Stimulated activated CD8-positive, alpha-beta memory T cell treated with anti-CD3 and anti-CD28 coated beads, Interleukin-7, amount 100 ng/mL, for 48 hours (primary cell): ENCODE results near the gene CDC42EP5.
"Not testable (repeated sequence)": the region's sequence is repeated elsewhere in the genome, so short reads cannot be mapped to it uniquely, and the experiment has no call there.

Source experiments
- DNase-seq, 2 donors: peaks; one replicate each; pipeline ENCODE4 v3.0.0-alpha.2; 2020; ENCODE audit warnings: low read depth in 1 of 2; ENCODE audit errors: extremely low read depth in 1 of 2

CDC42EP5 gene

DNA sequence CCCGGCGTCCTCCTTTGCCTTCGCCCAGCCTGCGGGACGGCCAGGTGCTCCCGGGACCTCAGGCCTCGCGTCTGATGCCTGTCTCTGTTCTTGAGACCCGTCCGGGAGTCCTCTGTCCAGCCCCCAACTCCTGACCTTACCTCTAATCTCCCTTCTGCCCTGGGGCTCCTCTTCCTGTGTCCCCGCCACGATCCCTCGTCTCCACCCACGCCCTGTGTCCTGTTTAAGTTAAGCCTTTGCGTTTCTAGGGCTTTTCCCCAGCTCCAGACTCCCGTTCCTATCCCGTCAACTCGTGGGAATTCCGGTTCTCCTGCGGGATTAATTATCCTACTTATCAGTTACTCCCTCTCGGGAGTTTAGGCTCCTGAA lies 23.4 kb downstream of the CDC42EP5 start:
- DNase-seq = no peak

DNA sequence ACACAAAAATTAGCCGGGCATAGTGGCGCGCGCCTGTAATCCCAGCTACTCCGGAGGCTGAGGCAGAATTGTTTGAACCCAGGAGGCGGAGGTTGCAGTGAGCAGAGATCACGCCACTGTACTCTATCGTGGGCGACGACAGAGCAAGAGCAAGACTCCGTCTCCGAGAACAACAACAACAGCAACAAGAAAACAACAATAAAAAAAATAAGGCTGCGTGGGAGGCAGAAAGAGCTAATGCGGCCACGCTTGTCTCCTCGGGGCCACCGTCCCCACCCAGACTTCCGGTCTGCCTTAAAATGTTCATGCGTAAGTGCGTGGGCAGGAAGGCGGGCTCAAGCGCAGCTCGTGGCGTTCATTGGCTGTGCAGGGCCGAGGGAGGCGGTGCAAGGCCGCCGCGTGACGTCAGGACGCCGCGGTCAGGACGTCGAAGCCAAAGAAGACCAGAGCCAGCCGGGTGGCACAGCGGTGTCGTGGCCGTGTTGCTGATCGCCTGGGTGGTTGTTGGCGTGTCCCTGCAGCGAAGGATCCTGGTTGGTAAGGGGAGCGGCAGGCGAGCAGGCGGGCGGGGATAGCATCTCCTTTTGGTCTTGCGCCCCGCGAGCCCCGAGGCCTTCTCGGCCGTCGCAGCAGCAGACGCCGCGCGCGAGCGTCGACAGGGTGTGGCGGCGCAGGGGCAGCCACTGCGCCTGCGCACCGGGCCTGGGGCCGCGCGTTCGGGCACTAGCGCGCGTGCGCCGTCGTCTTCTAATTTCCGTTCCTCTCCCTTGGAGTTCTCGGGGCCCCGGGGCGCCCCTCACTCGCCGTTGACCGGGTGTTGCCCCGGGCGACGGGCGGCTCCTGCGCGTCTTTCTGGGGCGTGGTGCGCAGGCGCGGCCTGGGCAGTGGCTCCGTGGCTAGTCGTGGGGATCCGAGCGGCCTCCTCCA lies 24.1 kb downstream of the CDC42EP5 start, which contains the start of gene LENG8:
LENG8 (plus strand) TSS at position 426 of the 927 bp plus-strand sequence. CDS start 2,146 bp downstream, outside the sequence.
- DNase-seq = peak; percentile 95

DNA sequence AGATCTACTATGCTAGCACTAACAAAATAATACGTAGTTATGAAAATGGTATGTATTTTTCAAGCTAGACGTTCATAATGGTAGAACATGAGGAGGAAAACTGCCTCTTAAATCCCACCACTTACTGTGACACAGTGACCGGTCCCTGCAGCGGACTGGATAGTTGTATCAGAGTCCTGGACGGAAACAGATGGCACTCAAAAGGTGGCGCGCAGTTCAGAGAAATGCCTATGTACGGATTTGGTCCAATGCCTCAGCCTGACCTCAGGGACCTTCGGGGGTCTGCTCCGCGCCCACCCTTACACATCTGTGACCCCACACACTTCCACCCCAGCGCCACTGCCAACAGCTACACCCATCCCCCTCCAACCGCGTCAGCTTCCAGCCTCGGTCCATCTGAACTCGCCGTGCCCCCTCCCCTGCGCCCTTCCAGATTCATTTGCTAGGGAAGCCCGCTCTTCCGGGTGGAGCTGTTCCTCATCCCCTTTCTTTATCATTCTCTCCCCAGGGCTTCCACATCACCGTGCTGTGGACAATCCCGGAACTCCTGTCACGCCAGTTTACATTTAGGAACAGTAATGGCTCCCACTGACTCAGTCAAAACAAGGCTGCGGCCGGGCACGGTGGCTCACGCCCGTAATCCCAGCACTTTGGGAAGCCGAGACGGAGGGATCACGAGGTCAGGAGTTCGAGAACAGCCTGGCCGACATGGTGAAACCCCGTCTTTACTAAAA lies 24.9 kb downstream of the CDC42EP5 start:
- no peak for DNase-seq

DNA sequence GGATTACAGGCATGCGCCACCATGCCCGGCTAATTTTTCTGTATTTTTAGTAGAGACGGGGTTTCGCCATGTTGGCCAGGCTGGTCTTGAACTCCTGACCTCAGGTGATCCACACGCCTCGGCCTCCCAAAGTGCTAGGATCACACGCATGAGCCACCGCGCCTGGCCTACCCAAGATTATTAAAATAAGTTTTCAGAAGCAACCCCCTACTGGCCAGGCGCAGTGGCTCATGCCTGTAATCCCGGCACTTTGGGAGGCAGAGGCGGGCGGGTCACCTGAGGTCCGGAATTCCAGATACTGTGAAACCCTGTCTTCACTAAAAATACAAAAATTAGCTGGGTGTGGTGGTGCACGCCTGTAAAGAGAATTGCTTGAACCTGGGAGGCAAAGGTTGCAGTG lies 26.7 kb downstream of the CDC42EP5 start:
- not testable (repeated sequence) for DNase-seq

DNA sequence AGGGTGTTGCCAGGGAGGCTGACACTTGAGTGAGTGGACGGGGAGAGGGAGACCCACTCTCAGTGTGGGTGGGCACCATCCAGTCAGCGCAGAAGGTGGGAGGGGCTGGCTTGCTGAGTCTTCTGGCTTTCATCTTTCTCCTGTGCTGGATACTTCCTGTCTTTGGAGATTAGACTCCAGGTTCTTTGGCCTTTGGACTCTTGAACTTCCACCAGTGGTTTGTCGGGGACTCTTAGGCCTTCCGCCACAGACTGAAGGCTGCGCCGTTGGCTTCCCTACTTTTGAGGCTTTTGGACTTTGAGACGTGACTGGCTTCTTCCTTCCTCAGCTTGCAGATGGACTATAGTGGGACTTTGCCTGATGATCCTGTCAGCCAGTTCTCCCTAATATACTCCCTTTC lies 28.4 kb downstream of the CDC42EP5 start:
- no peak for DNase-seq

DNA sequence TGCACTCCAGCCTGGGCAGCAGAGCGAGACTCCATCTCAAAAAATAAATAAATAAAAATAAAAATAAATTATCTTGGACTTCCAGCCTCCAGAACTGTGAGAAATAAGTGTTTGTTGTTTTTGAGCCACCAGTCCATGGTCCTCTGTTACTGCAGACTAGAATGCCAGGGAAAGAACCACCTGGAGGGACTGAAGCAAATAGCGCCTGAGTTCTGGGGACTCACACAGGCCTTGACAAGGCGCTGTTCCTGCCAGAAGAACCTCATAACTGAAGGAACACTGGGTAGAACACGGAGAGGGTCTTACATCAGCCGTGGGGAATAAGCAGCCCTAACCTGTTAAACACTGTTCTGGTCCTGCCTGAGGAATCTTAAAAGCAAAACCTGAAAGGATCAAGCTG lies 32.5 kb downstream of the CDC42EP5 start:
- no peak for DNase-seq

DNA sequence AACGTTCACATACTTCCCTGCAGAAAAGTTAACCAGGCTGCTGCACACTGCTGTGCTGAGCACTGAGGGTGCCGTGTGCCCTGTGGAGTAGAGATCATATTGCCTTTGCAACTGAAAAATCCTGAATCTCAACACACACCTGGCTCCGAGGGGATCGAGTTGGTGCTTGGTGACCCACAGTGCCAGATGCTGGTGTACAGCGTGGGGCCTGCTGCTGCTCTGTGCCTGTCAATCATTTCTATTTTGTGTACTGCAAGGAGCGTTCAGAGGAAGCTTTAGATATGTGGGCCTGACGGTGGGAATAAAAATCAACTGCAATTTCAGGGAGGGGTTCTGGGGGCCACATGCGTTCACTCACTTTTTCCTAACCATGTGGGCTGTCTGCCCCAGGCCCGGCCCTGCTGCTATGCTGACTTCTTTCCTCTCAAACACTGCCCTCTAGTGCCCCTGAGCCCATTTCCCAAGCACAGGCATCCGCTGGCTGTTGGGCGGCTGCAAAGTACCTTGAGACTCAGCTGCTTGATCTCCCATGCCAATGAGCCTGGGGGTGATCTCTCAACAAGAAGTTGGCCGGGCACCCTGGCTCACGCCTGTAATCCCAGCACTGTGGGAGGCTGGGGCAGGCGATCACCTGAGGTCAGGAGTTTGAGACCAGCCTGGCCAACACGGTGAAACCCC lies 33.8 kb downstream of the CDC42EP5 start:
- DNase-seq = no peak

DNA sequence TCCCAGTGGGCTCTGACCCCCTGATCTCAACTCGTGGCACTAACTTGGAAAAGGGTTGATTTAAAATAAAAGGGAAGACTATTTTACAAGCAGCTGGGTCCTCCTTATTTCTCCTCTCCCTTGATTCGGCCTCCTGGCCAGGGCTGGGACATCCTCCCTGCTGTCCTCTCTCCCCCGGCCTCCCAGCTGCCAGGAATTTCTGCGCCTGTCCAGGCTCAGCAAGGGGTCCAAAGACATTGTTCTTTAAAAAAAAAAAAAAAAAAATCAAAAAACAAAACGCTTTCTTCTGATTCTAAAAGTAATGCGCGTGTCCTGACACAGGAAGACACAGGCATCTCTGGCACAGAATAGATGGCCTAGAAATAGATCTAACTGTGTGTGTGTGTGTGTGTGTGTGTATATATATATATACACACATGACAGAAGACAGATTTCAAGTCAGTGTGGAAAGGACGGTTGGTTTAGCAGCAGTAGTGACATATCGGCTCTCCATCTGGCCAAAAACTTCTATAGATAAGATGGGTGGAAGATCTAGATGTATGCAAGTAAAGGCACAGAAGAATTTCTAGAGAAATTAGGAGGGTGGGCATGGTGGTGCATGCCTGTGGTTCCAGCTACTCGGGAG lies 36.4 kb downstream of the CDC42EP5 start:
- DNase-seq = no peak

DNA sequence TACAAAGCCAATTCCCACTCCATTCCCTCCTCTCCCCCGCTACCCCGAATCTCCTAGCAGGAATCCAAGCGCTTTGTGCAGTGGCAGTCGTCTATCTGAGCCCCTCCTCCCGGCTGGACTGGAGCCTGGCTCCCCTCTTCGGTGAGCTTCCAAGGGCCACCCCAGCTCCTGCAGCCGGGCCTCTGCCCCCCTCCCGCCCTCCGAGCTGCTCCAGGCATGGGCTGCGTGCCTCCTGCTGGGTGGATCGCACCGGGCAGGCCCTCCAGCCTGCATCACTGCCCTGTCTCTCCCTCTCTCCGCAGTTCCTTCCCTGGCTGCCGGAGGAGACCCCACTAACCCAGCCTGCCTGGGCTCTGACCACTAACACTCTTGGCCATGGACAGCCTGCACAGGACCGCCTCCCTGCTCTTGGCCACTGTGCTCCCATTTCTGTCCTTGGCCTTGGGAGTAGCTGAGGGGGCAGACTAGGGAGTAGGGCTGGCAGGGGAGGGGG lies 37.0 kb downstream of the CDC42EP5 start:
- DNase-seq = no peak

DNA sequence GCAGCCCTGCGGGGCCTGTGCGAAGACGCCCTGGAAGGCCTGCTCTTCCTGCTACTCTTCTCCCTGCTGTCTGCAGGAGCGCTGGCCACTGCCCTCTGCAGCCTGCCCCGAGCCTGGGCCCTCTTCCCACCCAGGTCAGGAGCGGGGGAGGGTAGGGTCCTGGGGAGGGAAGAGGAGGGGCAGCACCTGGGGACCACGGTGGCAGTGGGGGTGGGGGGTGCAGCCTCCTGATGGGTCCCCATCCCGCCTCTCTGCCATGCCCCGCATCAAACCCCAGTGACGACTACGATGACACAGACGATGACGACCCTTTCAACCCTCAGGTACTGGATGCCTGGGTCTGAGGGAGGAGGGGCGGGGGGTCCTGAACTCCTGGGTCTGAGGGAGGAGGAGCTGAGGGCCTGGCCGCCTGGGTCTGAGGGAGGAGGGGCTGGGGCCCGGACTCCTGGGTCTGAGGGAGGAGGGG lies 37.5 kb downstream of the CDC42EP5 start:
- DNase-seq = no peak

DNA sequence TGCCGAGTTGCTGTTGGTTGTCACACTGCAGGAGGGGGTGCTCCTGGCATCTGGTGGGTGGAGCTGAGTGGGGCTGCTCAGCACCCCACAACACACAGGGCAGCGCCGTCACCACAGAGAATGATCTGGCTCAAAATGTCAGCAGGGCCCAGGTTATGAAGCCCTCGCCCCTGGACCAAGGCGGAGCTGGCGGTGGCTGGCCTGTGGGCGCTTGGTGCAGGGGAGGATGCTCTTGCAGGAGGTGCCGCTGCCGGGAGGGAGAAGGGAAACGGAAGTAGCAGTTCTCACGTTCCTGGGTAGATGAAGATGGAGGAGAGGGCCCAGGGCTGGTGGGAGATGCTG lies 38.3 kb downstream of the CDC42EP5 start:
- no peak for DNase-seq

DNA sequence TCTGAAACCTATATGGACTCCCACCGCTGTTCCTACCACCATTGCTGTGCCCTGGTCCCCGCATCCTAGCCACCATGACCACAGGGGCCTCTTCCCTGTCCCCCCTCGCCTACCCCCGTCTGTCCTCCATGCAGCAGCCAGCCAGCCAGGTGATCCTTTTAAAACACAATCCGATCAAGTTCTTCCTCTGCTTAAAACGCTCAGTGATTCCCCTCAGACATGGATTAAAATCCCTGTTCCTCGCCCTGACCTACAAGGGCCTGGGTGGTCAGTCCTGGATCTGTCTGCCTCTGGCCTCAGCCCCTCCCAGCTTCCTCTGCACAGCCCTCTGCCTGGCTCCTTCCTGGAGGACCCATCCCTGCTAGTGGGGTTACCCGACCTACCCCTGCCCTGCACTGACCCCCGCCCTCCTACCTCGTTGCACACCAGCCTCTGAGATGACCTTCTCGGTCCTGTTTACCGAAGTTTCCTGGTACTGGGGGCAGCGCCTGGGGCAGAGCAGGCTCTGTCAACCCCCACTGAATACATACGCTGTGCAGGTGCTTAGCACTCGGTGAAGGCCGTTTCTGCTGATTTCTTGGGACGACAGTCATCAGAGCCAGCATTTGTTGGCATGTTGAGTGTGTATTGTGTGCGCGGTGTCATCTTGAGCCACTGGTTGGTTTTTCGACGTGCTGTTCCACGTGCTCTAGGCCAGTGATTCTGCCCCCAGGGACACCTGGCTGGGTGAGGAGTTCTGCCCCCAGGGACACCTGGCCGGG lies 38.8 kb downstream of the CDC42EP5 start:
- DNase-seq = no peak

DNA sequence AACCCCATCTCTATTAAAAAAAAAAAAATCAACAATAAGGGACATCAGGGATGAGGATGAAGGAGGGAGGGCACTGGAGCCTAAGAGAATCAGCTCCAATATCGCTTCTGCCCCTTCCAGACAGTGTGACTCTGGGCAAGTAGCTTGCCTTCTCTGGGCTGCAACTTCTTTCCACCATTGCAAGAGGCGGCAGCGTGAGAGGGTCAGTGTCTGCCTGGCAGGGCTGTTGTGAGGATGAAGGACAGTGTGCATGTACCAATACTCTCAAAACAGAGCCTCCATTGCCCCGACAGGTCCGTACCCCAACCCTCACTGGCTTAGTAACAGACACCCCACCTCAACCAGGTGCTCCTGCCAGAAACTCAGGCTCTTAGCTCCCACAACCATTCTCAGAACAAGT lies 39.4 kb downstream of the CDC42EP5 start:
- DNase-seq = no peak

DNA sequence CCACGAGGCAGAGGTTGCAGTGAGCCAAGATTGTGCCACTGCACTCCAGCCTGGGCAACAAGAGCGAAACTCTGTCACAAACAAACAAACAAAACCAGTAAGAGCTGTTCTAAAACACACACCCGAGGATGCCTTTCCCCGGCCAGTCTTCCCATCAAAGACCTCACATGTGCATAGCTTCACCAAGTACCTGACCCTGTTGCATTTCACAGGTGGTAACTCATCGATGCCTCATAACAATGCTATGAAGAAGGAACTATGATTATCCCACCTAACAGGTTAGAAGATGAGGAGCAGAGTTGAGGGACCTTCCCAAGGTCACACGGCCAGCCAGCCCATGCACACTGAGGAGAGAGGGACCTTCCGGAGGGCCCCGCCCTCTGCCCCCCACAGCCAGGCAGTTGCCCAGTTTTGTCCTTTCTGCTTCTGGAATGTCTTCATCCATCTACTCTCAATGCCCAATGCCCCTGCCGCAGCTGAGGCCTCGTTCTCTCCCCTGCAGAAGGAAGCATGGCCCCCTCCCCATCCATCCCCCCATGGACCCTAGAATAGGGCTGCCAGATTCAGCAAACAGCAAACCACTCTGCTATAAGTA lies 40.9 kb downstream of the CDC42EP5 start:
- no peak for DNase-seq

DNA sequence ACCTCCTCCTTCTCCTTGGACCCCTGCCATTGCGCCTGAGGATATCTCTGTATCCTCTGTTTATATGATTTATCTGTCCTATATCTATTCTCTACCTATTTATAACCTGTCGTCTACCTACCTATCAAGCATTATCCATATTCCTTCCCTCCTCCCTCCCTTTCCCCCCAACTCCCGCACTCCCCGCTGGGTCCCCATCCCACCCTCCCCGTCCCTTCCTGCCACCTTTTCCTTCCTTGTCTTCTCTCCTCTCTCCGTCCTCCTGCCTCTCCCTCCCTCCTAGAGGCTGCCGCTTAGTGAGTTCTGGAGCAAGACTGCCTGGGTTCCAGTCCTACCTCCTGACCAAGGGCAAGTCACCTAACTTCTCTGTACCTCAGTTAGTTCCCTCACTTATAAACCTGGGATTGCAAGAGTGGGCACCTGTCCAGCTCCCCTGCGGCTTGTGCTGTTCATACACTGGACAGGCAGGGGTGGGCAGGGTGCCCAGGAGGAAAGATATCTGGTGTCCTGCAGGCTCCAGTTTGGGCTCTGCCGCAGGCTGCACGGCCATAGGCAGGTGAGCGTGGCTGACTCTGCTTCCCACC lies 41.7 kb downstream of the CDC42EP5 start:
- no peak for DNase-seq

DNA sequence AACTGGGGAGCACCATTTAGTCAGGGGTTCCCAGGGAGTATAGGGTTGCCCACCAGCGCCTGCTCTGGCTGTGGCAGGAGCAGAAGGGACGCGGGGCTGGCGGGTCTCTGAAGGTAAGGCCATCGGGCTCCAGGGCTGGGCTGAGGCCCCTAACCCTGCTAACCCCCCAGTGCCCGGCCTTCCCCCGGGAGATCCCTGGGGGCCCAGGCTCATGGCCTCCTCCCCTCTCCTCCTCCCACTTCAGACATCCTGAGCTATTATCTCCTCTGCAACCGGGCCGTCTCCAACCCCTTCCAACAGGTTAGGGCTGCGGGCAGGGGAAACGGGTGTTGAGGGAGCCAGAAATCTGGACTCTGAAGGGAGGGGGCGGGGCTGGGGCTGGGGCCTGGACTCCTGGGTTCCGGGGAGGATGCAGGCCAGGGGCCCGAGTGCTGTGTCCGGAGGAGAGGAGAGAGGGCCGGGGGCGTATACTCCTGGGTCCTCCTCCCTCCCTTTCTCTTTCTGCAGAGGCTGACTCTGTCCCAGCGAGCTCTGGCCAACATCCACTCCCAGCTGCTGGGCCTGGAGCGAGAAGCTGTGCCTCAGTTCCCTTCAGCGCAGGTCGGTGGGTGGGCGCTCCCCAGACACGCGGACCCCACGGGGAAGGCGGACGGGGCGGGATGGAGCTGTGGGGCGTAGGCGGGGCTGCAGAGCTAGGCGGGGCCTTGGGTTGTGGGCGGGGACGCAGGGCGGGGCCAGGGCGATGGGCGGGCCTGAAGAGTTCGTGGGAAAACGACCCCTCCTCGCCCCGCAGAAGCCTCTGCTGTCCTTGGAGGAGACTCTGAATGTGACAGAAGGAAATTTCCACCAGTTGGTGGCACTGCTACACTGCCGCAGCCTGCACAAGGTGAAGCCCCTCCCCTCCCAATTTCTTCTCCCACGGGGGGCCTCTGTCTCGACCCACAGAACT lies 42.5 kb downstream of the CDC42EP5 start:
- DNase-seq = no peak

DNA sequence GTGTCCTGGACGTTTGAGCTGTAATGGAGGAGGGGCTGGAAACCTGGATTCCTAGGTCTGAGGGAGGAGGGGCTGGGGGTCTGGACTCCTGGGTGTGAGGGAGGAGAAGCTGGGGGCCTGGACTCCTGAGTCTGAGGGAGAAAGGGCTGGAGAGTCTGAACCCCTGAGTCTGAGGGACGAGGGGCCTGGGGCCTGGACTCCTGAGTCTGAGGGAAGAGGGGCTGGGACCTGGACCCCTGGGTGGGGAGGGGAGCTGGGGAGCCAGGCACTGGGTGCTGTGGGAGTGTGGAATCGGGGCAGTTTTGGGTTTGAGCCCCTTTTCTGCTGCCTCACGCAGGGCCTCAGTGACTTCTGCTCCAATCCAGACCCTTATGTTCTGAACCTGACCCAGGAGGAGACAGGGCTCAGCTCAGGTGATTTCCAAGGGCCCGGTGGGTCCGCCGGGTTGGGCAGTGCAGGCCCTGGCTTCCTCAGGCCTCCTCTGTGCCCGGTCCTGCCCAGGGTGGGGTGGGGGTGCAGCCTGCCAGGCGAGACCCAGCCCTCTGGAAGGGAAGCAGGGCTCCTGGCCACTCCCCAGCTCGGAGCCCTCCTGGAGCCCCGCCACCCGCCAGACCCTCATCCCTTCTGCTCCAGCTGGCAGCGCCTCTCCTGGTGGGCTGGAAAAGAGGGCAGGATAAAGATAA lies 43.4 kb downstream of the CDC42EP5 start:
- DNase-seq = no peak

DNA sequence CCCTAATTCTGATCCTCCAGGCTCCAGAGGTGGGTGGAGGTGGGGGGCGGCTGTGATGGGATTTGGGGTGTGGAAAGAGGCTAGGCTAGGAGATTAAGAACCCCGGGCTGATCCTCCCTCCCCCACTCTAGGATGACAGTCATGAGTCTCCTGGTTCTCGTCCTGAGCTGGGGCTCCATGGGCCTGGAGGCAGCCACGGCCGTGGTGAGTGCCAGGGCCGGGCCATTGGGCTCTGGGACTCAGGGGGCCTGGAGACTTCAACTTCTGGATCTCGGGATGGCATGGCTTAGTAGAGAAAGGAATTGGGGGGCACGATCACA lies 44.0 kb downstream of the CDC42EP5 start:
- DNase-seq = no peak
